Caco-2 (cell line): ENCODE data around the gene FAM174B. TPM values are rescaled to one million over a fixed set of nuclear protein-coding genes. Genes with fewer than 3 reads are reported as not detected.

Experiments used
- BruUV-seq: library from RNA; stranded (reverse); fragments of 400-500 nt; replicated peaks from 2 replicates; lab custom pipeline; 2021; lab: Mats Ljungman, UMichigan
- CTCF ChIA-PET: fragments of 300-600 bp; sonication (Branson Sonifier 250); formaldehyde crosslinking; loops from one replicate; lab custom pipeline; 2022; ENCODE audit warnings: antibody characterized with exemption; lab: Charles Lee
- POLR2A ChIA-PET: fragments of 300-600 bp; sonication (Branson Sonifier 250); formaldehyde crosslinking; loops from one replicate; lab custom pipeline; 2022; ENCODE audit warnings: antibody characterized with exemption; lab: Charles Lee
- DNase-seq, 2 experiments: peaks; one replicate each; pipeline versions ENCODE4 v3.0.0 to v3.0.0-alpha.2; 2020 to 2022
- H3K27me3 ChIP-seq: replicated peaks from 2 replicates; pipeline ENCODE4 v1.6.0; 2011; ENCODE audit warnings: low read length; ENCODE audit not compliant: control insufficient read depth, insufficient read depth
- H3K36me3 ChIP-seq: 2 replicates; pipeline ENCODE4 v1.5.1; 2011; ENCODE audit warnings: low read length; ENCODE audit not compliant: control insufficient read depth, insufficient read depth
- H3K4me1 ChIP-seq: fragments of 250-450 bp; sonication (Bioruptor Pico); 2 replicates; pipeline ENCODE4 v1.5.1; 2020; ENCODE audit warnings: mild to moderate bottlenecking
- H3K4me3 ChIP-seq: 2 replicates; pipeline ENCODE4 v1.5.1; 2011; ENCODE audit warnings: low read depth, mild to moderate bottlenecking, control low read depth, low read length
- H3K9me3 ChIP-seq: fragments of 250-450 bp; sonication (Bioruptor Pico); 2 replicates; pipeline ENCODE4 v1.5.1; 2020; ENCODE audit warnings: mild to moderate bottlenecking, moderate library complexity
- H3K27ac Mint-ChIP-seq: one replicate; pipeline ENCODE4 v1.8.0; 2022; ENCODE audit warnings: mixed read lengths; ENCODE audit not compliant: unreplicated experiment
- H3K27me3 Mint-ChIP-seq: one replicate; pipeline ENCODE4 v1.8.0; 2022; ENCODE audit warnings: mixed read lengths; ENCODE audit not compliant: insufficient read depth, unreplicated experiment
- H3K36me3 Mint-ChIP-seq: one replicate; pipeline ENCODE4 v1.8.0; 2022; ENCODE audit warnings: mild to moderate bottlenecking, mixed read lengths; ENCODE audit not compliant: insufficient read depth, unreplicated experiment
- H3K4me1 Mint-ChIP-seq: one replicate; pipeline ENCODE4 v1.8.0; 2022; ENCODE audit warnings: low read depth, mixed read lengths; ENCODE audit not compliant: unreplicated experiment
- H3K4me3 Mint-ChIP-seq: one replicate; pipeline ENCODE4 v1.8.0; 2022; ENCODE audit warnings: mild to moderate bottlenecking, moderate library complexity, mixed read lengths; ENCODE audit not compliant: unreplicated experiment
- H3K9me3 Mint-ChIP-seq: one replicate; pipeline ENCODE4 v1.8.0; 2022; ENCODE audit warnings: mixed read lengths; ENCODE audit not compliant: unreplicated experiment
- intact Hi-C: fragments of 100-400 bp; cut with micrococcal nuclease; formaldehyde crosslinking; loops from one replicate; pipeline ENCODE4 v1.10.0; 2022; ENCODE audit not compliant: unreplicated experiment
- total RNA-seq: library from RNA; stranded (reverse); gene quantifications from 2 replicates; pipeline ENCODE4 v1.2.3, GENCODE V29; 2022
- TF ChIP-seq, protein P1 (sequence below), 2 experiments: fragments of 200-600 bp in 1 of 2; IDR thresholded peaks; 1 replicate in 1 of 2; 2 replicates in 1 of 2; pipeline versions ENCODE4 v1.5.1 to v1.8.0; 2011 to 2022; ENCODE audit warnings: antibody characterized with exemption in 1 of 2, control low read depth in 1 of 2, inconsistent platforms in 1 of 2, low read depth in 1 of 2, low read length in 1 of 2, mild to moderate bottlenecking in 1 of 2, moderate library complexity in 1 of 2; ENCODE audit not compliant: insufficient read depth in 1 of 2, severe bottlenecking in 1 of 2, unreplicated experiment in 1 of 2

FAM174B gene
- total RNA-seq, 1 experiment from 2014 or later, result 79.4 TPM

DNA sequence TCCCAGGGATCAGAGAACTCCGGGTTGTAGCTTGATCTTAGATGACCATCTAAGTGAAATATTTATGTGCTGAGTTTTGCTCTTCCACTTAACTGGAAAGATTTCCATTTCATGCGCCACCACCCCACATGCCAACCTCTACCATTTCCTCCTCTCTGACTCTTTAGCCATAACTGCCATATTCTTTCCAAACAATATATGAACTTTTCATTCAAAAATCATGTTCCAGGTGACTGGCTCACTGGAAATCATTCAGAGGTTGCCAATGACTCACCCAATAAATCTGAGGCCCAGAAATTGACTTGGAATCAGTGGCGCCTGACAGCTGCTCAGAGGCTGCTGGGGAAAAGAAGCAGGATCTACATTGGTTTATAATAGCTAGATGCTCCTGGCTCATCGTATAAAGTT, 31.6 kb upstream of the FAM174B start:
- intact Hi-C loops, result no loop called here
- Histone ChIP-seq H3K36me3 (no peaks in the 10 kb centered on the region), H3K4me1 (peaks cover 21% of the 10 kb centered on the region), H3K9me3 (peaks cover 8% of the 10 kb centered on the region; the same call in 1 of the 2 replicates), H3K27me3 (no peaks in the 10 kb centered on the region), H3K4me3 (no peak overlapping the region)
- ChIA-PET POLR2A (no interaction called here), CTCF (interaction anchor here (1.2 kb wide), 1 partner anchor 27 kb away, joined by 5 read pairs; no protein-coding TSS in a partner anchor)
- peaks cover 33% of the 10 kb centered on the region for H3K4me1 Mint-ChIP-seq
- no peaks in the 10 kb centered on the region for H3K27me3 Mint-ChIP-seq
- peak overlapping the region; percentile 17 for H3K27ac Mint-ChIP-seq
- BruUV-seq, result no TSS peak
- no peak for DNase-seq
- peaks cover 6% of the 10 kb centered on the region for H3K36me3 Mint-ChIP-seq
- no peak overlapping the region for H3K4me3 Mint-ChIP-seq
- TF ChIP-seq, protein P1, sequence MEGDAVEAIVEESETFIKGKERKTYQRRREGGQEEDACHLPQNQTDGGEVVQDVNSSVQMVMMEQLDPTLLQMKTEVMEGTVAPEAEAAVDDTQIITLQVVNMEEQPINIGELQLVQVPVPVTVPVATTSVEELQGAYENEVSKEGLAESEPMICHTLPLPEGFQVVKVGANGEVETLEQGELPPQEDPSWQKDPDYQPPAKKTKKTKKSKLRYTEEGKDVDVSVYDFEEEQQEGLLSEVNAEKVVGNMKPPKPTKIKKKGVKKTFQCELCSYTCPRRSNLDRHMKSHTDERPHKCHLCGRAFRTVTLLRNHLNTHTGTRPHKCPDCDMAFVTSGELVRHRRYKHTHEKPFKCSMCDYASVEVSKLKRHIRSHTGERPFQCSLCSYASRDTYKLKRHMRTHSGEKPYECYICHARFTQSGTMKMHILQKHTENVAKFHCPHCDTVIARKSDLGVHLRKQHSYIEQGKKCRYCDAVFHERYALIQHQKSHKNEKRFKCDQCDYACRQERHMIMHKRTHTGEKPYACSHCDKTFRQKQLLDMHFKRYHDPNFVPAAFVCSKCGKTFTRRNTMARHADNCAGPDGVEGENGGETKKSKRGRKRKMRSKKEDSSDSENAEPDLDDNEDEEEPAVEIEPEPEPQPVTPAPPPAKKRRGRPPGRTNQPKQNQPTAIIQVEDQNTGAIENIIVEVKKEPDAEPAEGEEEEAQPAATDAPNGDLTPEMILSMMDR (IDR thresholded peaks at IDR 0.05; ENCODE audit: insufficient read depth in 1 of 2, low read depth in 1 of 2, low read length in 1 of 2, severe bottlenecking in 1 of 2, unreplicated experiment in 1 of 2), result no peak
- H3K9me3 Mint-ChIP-seq, result peaks cover 27% of the 10 kb centered on the region

DNA sequence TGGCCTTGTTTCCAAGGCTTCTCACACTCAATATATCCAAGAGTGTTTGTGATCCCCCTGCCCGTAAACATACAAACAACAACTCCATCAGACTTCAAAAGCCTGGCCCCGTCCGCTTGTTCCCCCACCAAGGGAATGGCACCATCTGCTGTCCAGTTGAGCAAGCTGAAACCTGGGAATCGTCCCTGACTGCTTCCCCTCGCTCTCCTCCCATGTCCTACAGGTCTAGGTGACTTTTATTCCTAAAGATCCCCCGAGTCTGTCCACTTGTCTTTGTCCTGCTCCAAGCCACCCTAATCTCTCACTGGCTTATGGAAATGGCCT, 27.9 kb upstream of the FAM174B start:
- ChIA-PET CTCF (interaction anchor here (1.0 kb wide), 1 partner anchor 162 kb away, joined by 3 read pairs; no protein-coding TSS in a partner anchor), POLR2A (no interaction called here)
- Histone ChIP-seq H3K27me3 (no peaks in the 10 kb centered on the region), H3K4me3 (no peak overlapping the region), H3K36me3 (no peaks in the 10 kb centered on the region), H3K9me3 (no peaks in the 10 kb centered on the region), H3K4me1 (peaks cover 21% of the 10 kb centered on the region)
- intact Hi-C loops, result loop anchor here (1.0 to 2.0 kb wide), 4 partner anchors 29 to 162 kb away; no protein-coding TSS in a partner anchor
- H3K4me3 Mint-ChIP-seq, result no peak overlapping the region
- peaks cover 9% of the 10 kb centered on the region for H3K9me3 Mint-ChIP-seq
- no peaks in the 10 kb centered on the region for H3K27me3 Mint-ChIP-seq
- peak overlapping the region; percentile 54 for H3K27ac Mint-ChIP-seq
- H3K4me1 Mint-ChIP-seq, result peaks cover 33% of the 10 kb centered on the region
- BruUV-seq, result no TSS peak
- DNase-seq, result peak; percentile 48 to 60
- H3K36me3 Mint-ChIP-seq, result peaks cover 6% of the 10 kb centered on the region
- TF ChIP-seq, protein P1 (IDR thresholded peaks at IDR 0.05; ENCODE audit: insufficient read depth in 1 of 2, low read depth in 1 of 2, low read length in 1 of 2, severe bottlenecking in 1 of 2, unreplicated experiment in 1 of 2), result peak; percentile 37 to 64

DNA sequence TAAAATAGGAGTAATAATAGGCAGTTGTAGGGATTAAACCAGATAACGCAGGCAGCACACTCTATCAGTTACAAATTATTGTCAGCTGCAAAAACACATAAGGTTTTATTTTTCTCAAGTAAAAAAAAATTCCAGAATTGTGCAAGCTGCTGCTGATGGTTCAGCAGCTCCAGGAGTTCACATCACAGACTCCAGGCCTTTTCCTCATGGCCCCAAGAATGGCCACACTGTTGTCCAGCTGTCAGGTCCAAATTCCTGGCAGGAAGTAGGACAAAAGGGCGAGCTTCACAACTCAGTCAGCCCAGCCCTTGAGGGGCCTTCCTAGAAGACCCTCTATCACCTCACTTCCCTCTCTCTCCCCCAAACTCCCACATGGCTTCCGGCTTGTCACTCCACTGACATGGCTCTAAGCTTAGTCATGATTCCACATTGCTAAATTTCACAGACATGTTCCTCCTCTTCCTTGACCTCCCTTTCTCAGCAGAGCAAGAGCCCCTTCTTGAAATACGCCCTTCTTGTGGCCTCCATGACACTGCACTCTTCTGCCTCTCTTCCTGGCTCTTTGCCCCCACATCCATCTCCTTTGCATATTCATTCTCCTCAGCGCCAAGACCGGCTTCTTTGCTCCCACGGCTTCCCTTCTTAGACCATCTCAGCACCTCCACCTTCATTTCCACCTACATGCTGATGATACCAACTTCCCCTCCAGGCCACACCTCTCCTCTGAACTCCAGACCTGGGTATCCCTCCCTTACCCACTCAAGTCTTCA, 27.4 kb upstream of the FAM174B start:
- TF ChIP-seq, protein P1 (IDR thresholded peaks at IDR 0.05; ENCODE audit: insufficient read depth in 1 of 2, low read depth in 1 of 2, low read length in 1 of 2, severe bottlenecking in 1 of 2, unreplicated experiment in 1 of 2), result no peak

More for the DNA sequence above, 27.4 kb upstream of the FAM174B start:
- no peak for DNase-seq
- ChIA-PET CTCF (interaction anchor here (0.9 to 1.4 kb wide), 3 partner anchors 27 to 161 kb away, joined by 3 read pairs; partner anchors contain the start of gene FAM174B), POLR2A (no interaction called here)
- no peaks in the 10 kb centered on the region for H3K36me3 ChIP-seq
- no TSS peak for BruUV-seq
- Mint-ChIP-seq H3K27me3 (no peaks in the 10 kb centered on the region), H3K4me1 (peaks cover 30% of the 10 kb centered on the region), H3K4me3 (no peak overlapping the region), H3K9me3 (peaks cover 3% of the 10 kb centered on the region), H3K36me3 (peaks cover 6% of the 10 kb centered on the region), H3K27ac (peak overlapping the region; percentile 54)
- no peak overlapping the region for H3K4me3 ChIP-seq
- no peaks in the 10 kb centered on the region for H3K9me3 ChIP-seq
- intact Hi-C loops, result loop anchor here (1.0 to 2.0 kb wide), 4 partner anchors 29 to 162 kb away; no protein-coding TSS in a partner anchor
- peaks cover 21% of the 10 kb centered on the region for H3K4me1 ChIP-seq
- no peaks in the 10 kb centered on the region for H3K27me3 ChIP-seq
